Raji (cell line): ENCODE results near the gene STAB2.

Experiments used
- POLR2A ChIP-seq: IDR thresholded peaks from 2 replicates; pipeline ENCODE4 v1.6.1; 2011; ENCODE audit warnings: low read depth, low read length, control low read depth; ENCODE audit not compliant: insufficient read depth

STAB2 gene

GRCh38 chr12:103783744-103784664 lies 196.9 kb downstream of the STAB2 start:
- no peak for TF ChIP-seq POLR2A

- no peak for TF ChIP-seq POLR2A
These were observed 198.4 kb downstream of the STAB2 start for GRCh38 chr12:103785243-103786031.

GRCh38 chr12:103786201-103786600 lies 199.1 kb downstream of the STAB2 start:
- no peak for TF ChIP-seq POLR2A

GRCh38 chr12:103791350-103791920 lies 204.4 kb downstream of the STAB2 start:
- TF ChIP-seq POLR2A, result no peak

GRCh38 chr12:103793046-103793445 lies 206.0 kb downstream of the STAB2 start:
- TF ChIP-seq POLR2A, result no peak

- TF ChIP-seq POLR2A, result no peak
These were observed 206.5 kb downstream of the STAB2 start for GRCh38 chr12:103793512-103794045.

GRCh38 chr12:103794309-103795213 lies 207.5 kb downstream of the STAB2 start:
- TF ChIP-seq POLR2A, result no peak

GRCh38 chr12:103798586-103798985 lies 211.5 kb downstream of the STAB2 start:
- TF ChIP-seq POLR2A, result no peak

GRCh38 chr12:103799504-103799856 lies 212.4 kb downstream of the STAB2 start:
- no peak for TF ChIP-seq POLR2A

GRCh38 chr12:103799857-103800771 lies 213.0 kb downstream of the STAB2 start:
- TF ChIP-seq POLR2A, result no peak

- TF ChIP-seq POLR2A, result no peak
These were observed 214.9 kb downstream of the STAB2 start for GRCh38 chr12:103801709-103802585.

- no peak for TF ChIP-seq POLR2A
These were observed 215.5 kb downstream of the STAB2 start for GRCh38 chr12:103802586-103802886.

- TF ChIP-seq POLR2A, result no peak
These were observed 216.8 kb downstream of the STAB2 start for GRCh38 chr12:103803847-103804246.
